Upper lobe of left lung (tissue), 4 donors: Measurements from ENCODE around the gene FOXO6.

Experiments
- CTCF ChIP-seq, 6 experiments: fragments of 450-650 bp in 4 of 6; fragments of 200-600 bp in 2 of 6; sonication (generic) in 2 of 6; IDR thresholded peaks; one replicate each; pipeline ENCODE4 v1.5.1; 2016 to 2019; ENCODE audit warnings: antibody characterized with exemption in 6 of 6
- EP300 ChIP-seq, 4 donors: sonication (generic); formaldehyde crosslinking; IDR thresholded peaks; one replicate each; pipeline ENCODE4 v1.5.1; 2017; ENCODE audit warnings: antibody characterized with exemption in 4 of 4, control low read depth in 2 of 4
- POLR2A ChIP-seq, 4 donors: fragments of 450-650 bp; IDR thresholded peaks; one replicate each; pipeline ENCODE4 v1.5.1; 2016 to 2017; ENCODE audit warnings: antibody characterized with exemption in 4 of 4, mild to moderate bottlenecking in 2 of 4
- POLR2AphosphoS5 ChIP-seq, 2 donors: sonication (generic); formaldehyde crosslinking; IDR thresholded peaks; one replicate each; pipeline ENCODE4 v1.5.1; 2017; ENCODE audit warnings: antibody characterized with exemption in 2 of 2

DNA sequence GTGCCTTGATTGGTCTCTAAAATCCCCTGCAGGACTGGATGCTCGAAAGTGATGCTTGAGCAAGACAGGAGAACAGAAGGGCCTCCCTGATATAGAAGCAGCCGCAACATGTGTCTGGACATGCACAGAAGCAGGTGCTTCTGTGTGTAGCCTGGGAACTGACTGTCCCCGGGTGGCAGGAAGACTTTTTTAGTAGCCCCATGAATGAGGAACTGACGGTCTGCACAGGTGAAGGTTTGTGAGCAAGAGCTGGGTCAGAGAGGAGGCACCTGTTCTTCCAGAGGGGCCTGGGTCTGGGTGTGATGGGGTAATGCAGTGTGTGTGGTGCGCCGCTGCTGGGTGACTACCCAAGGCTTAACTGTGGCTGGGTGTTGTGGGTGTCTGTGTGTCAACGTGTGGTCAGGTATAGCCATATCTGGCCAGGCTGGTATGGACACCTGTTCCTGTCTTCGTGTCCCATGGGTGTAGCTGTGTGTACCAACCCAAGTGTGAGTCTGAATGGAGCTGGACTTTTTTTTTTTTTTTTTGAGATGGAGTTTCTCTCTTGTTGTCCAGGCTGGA, 39.1 kb upstream of the FOXO6 start:
- TF ChIP-seq CTCF (IDR thresholded peaks at IDR 0.05) (no peak), POLR2A (IDR thresholded peaks at IDR 0.05) (no peak), POLR2AphosphoS5 (IDR thresholded peaks at IDR 0.05) (no peak), EP300 (IDR thresholded peaks at IDR 0.05) (no peak)
